CD4-positive, alpha-beta T cell treated with Interleukin-21 for 1 hour (primary cell): Measurements from ENCODE around the gene CATSPER2.
"Not testable (repeated sequence)": the region's sequence is repeated elsewhere in the genome, so short reads cannot be mapped to it uniquely, and the experiment has no call there.

Source experiments
- DNase-seq: peaks from one replicate; pipeline ENCODE4 v3.0.0-alpha.2; 2020

CATSPER2 gene

GRCh38 chr15:43648649-43649429 is at the start of gene CATSPER2:
TSS of gene CATSPER2 (minus strand) at chr15:43648844. CDS start at chr15:43648061, 783 bp downstream.
- DNase-seq = no peak

GRCh38 chr15:43693148-43694022 is 44.7 kb upstream of the CATSPER2 start, which contains the start of gene CKMT1A:
TSS of gene CKMT1A (plus strand) at chr15:43693859. CDS start at chr15:43694051, 192 bp downstream.
- not testable (repeated sequence) for DNase-seq

- not testable (repeated sequence) for DNase-seq
Observed at GRCh38 chr15:43692679-43693078, 44.0 kb upstream of the CATSPER2 start.

GRCh38 chr15:43689604-43690301 is 41.1 kb upstream of the CATSPER2 start:
- not testable (repeated sequence) for DNase-seq

GRCh38 chr15:43674175-43674574 is 25.5 kb upstream of the CATSPER2 start:
- DNase-seq = not testable (repeated sequence)

- not testable (repeated sequence) for DNase-seq
Observed at GRCh38 chr15:43666177-43666576, 17.5 kb upstream of the CATSPER2 start.

GRCh38 chr15:43663333-43663732 is 14.7 kb upstream of the CATSPER2 start:
- not testable (repeated sequence) for DNase-seq

- DNase-seq = not testable (repeated sequence)
Observed at GRCh38 chr15:43662293-43662692, 13.6 kb upstream of the CATSPER2 start.

GRCh38 chr15:43659727-43660126 is 11.1 kb upstream of the CATSPER2 start:
- not testable (repeated sequence) for DNase-seq

GRCh38 chr15:43649430-43649926 is 834 bp upstream of the CATSPER2 start:
- DNase-seq = not testable (repeated sequence)

- DNase-seq = not testable (repeated sequence)
Observed at GRCh38 chr15:43638464-43639204, 10.0 kb downstream of the CATSPER2 start.

GRCh38 chr15:43626937-43627336 is 21.7 kb downstream of the CATSPER2 start:
- not testable (repeated sequence) for DNase-seq

- no peak for DNase-seq
Observed at GRCh38 chr15:43625106-43625505, 23.5 kb downstream of the CATSPER2 start.

- not testable (repeated sequence) for DNase-seq
Observed at GRCh38 chr15:43622068-43622799, 26.4 kb downstream of the CATSPER2 start.

GRCh38 chr15:43618700-43619099 is 29.9 kb downstream of the CATSPER2 start, which contains the start of gene STRC:
TSS of gene STRC (minus strand) at chr15:43618800. CDS start at chr15:43618722, 78 bp downstream.
- DNase-seq = not testable (repeated sequence)

GRCh38 chr15:43617750-43618149 is 30.9 kb downstream of the CATSPER2 start:
- not testable (repeated sequence) for DNase-seq

GRCh38 chr15:43602233-43602632 is 46.4 kb downstream of the CATSPER2 start:
- not testable (repeated sequence) for DNase-seq

GRCh38 chr15:43600200-43600599 is 48.4 kb downstream of the CATSPER2 start:
- DNase-seq = not testable (repeated sequence)

- DNase-seq = not testable (repeated sequence)
Observed at GRCh38 chr15:43599131-43599530, 49.5 kb downstream of the CATSPER2 start.

GRCh38 chr15:43593328-43594190 is 55.1 kb downstream of the CATSPER2 start, which contains the start of gene CKMT1B:
TSS of gene CKMT1B (plus strand) at chr15:43594027. CDS start at chr15:43594219, 192 bp downstream.
- not testable (repeated sequence) for DNase-seq
